HepG2 (cell line): ENCODE results near the gene RASD1. TPM values are rescaled to one million over a fixed set of nuclear protein-coding genes. Genes with fewer than 3 reads are reported as not detected.

Experiments
- BRD4 ChIP-seq: sonication (generic); formaldehyde crosslinking; IDR thresholded peaks from 2 replicates; pipeline ENCODE4 v1.4.0; 2020; ENCODE audit warnings: missing genetic modification reagents
- CEBPG ChIP-seq: IDR thresholded peaks from 2 replicates; pipeline ENCODE4 v1.6.1; 2016
- E2F2 ChIP-seq: sonication (generic); formaldehyde crosslinking; IDR thresholded peaks from 2 replicates; pipeline ENCODE4 v1.4.0; 2020; ENCODE audit warnings: missing genetic modification reagents, borderline replicate concordance
- EZH2 ChIP-seq: conservative IDR thresholded peaks from 2 replicates; pipeline ENCODE4 v1.6.1; 2012; ENCODE audit warnings: mild to moderate bottlenecking, low read depth, low read length, moderate library complexity
- FOXA1 ChIP-seq, 2 experiments: fragments of 450-650 bp in 1 of 2; sonication (generic) in 1 of 2; formaldehyde crosslinking in 1 of 2; IDR thresholded peaks; 2 replicates each; pipeline versions ENCODE4 v1.4.0 to v1.6.1; 2016 to 2020; ENCODE audit warnings: missing genetic modification reagents in 1 of 2
- FOXK2 ChIP-seq: fragments of 450-650 bp; IDR thresholded peaks from 2 replicates; pipeline ENCODE4 v1.6.1; 2016
- HHEX ChIP-seq: IDR thresholded peaks from 2 replicates; pipeline ENCODE4 v1.6.1; 2016; ENCODE audit warnings: control low read depth
- HOXA3 ChIP-seq: sonication (generic); formaldehyde crosslinking; IDR thresholded peaks from 2 replicates; pipeline ENCODE4 v1.5.0; 2020; ENCODE audit warnings: missing genetic modification reagents
- KLF13 ChIP-seq: sonication (generic); formaldehyde crosslinking; IDR thresholded peaks from 2 replicates; pipeline ENCODE4 v1.4.0; 2020; ENCODE audit warnings: mild to moderate bottlenecking, missing genetic modification reagents
- KLF16 ChIP-seq, 2 experiments: sonication (generic) in 1 of 2; formaldehyde crosslinking in 1 of 2; IDR thresholded peaks; 2 replicates each; pipeline versions ENCODE4 v1.6.1 to v1.8.0; 2016 to 2023; ENCODE audit warnings: missing genetic modification reagents in 2 of 2, missing compliant biosample characterization in 1 of 2
- MLXIP ChIP-seq: sonication (generic); formaldehyde crosslinking; IDR thresholded peaks from 2 replicates; pipeline ENCODE4 v1.9.0; 2021; ENCODE audit warnings: missing genetic modification reagents, borderline replicate concordance
- MTA1 ChIP-seq: sonication (generic); formaldehyde crosslinking; IDR thresholded peaks from 2 replicates; pipeline ENCODE4 v1.4.0; 2020; ENCODE audit warnings: missing genetic modification reagents, mild to moderate bottlenecking, borderline replicate concordance
- NCOA5 ChIP-seq: sonication (generic); formaldehyde crosslinking; IDR thresholded peaks from 2 replicates; pipeline ENCODE4 v1.4.0; 2020; ENCODE audit warnings: missing genetic modification reagents
- ONECUT2 ChIP-seq: sonication (generic); formaldehyde crosslinking; IDR thresholded peaks from 2 replicates; pipeline ENCODE4 v1.4.0; 2020; ENCODE audit warnings: missing genetic modification reagents
- PHF5A ChIP-seq: IDR thresholded peaks from one replicate; pipeline ENCODE4 v1.6.1; 2018; ENCODE audit warnings: low read depth, missing genetic modification reagents; ENCODE audit not compliant: unreplicated experiment
- SATB2 ChIP-seq: sonication (generic); formaldehyde crosslinking; IDR thresholded peaks from 2 replicates; pipeline ENCODE4 v1.5.0; 2020; ENCODE audit warnings: missing genetic modification reagents
- TBL1XR1 ChIP-seq: fragments of 150-350 bp; IDR thresholded peaks from 2 replicates; pipeline ENCODE4 v1.6.1; 2014; ENCODE audit warnings: borderline replicate concordance, low read length; ENCODE audit not compliant: partially characterized antibody
- ZNF12 ChIP-seq: sonication (generic); formaldehyde crosslinking; IDR thresholded peaks from 2 replicates; pipeline ENCODE4 v1.5.0; 2020; ENCODE audit warnings: missing genetic modification reagents
- ZNF256 ChIP-seq: sonication (generic); formaldehyde crosslinking; conservative IDR thresholded peaks from 2 replicates; pipeline ENCODE4 v1.4.0; 2020; ENCODE audit warnings: missing genetic modification reagents
- ZNF367 ChIP-seq: sonication (generic); formaldehyde crosslinking; IDR thresholded peaks from 2 replicates; pipeline ENCODE4 v1.4.0; 2020; ENCODE audit warnings: missing genetic modification reagents, borderline replicate concordance
- ZNF589 ChIP-seq: sonication (generic); formaldehyde crosslinking; conservative IDR thresholded peaks from 2 replicates; pipeline ENCODE4 v1.8.0; 2022; ENCODE audit warnings: mild to moderate bottlenecking, moderate library complexity, missing genetic modification reagents
- ZNF775 ChIP-seq: sonication (generic); formaldehyde crosslinking; IDR thresholded peaks from 2 replicates; pipeline ENCODE4 v1.4.0; 2020; ENCODE audit warnings: missing genetic modification reagents, mild to moderate bottlenecking, moderate library complexity, borderline replicate concordance
- ZNF784 ChIP-seq: sonication (generic); formaldehyde crosslinking; IDR thresholded peaks from 2 replicates; pipeline ENCODE4 v1.5.1; 2020; ENCODE audit warnings: missing genetic modification reagents, mild to moderate bottlenecking, borderline replicate concordance
- ZNF83 ChIP-seq: sonication (generic); formaldehyde crosslinking; IDR thresholded peaks from 2 replicates; pipeline ENCODE4 v1.4.0; 2020; ENCODE audit warnings: missing genetic modification reagents, mild to moderate bottlenecking, borderline replicate concordance
- polyA plus RNA-seq, 8 experiments: library from polyadenylated mRNA; depleted of rRNA in 3 of 8; stranded (reverse) in 7 of 8; unstranded in 1 of 8; fragments of >200 nt; fragmentation: Illumina TruSeq in 4 of 8; extraction: Trizol in 4 of 8; gene quantifications; 2 replicates each; pipeline versions ENCODE4 v1.2.1 to v1.2.3, GENCODE V29; 2011 to 2016; ENCODE audit warnings: low read depth in 4 of 8, missing spikeins in 1 of 8, mixed read lengths in 1 of 8; ENCODE audit not compliant: insufficient read depth in 1 of 8
- total RNA-seq, 5 experiments: library from RNA; depleted of rRNA; stranded (reverse); fragments of >200 nt; fragmentation: Illumina TruSeq; extraction: Trizol; gene quantifications; 2 replicates each; pipeline ENCODE4 v1.2.3, GENCODE V29; 2016; ENCODE audit warnings: low read depth in 1 of 5

RASD1 gene
- total and polyA plus RNA-seq, 2 of the 13 experiments (the other 11 are each of a cell fraction or from before 2014, with no cell fraction given), result 1.6 to 4.2 TPM

- peak; percentile 80; the same call in 1 of the 2 replicates for TF ChIP-seq MLXIP (CRISPR knock-in tag)
- TF ChIP-seq BRD4, result peak; percentile 1; the same call in 1 of the 2 replicates
- TF ChIP-seq ZNF83 (CRISPR knock-in tag), result no peak
- 0 out of 2 replicates have a peak, but pooled peaks have one; percentile 45 for TF ChIP-seq ZNF775 (CRISPR knock-in tag)
- TF ChIP-seq FOXA1 (IDR thresholded peaks at IDR 0.05), result peak; percentile 69; the same call in 1 of the 2 replicates
- TF ChIP-seq FOXA1 (CRISPR knock-in tag; IDR thresholded peaks at IDR 0.05), result peak; percentile 98
- no peak for TF ChIP-seq KLF13 (CRISPR knock-in tag)
- peak; percentile 56; the same call in 1 of the 2 replicates for TF ChIP-seq FOXK2
- peak; percentile 65 for TF ChIP-seq ONECUT2 (CRISPR knock-in tag)
- TF ChIP-seq PHF5A (CRISPR knock-in tag), result peak; percentile 59
- peak; percentile 94 for TF ChIP-seq HOXA3 (CRISPR knock-in tag)
- TF ChIP-seq NCOA5, result no peak
- peak; percentile 98 for TF ChIP-seq TBL1XR1
- peak in 1 of 2 experiments; percentile 77; a peak in 1 of 4 replicates for TF ChIP-seq KLF16 (CRISPR knock-in tag; IDR thresholded peaks at IDR 0.05)
- peak; percentile 60; the same call in 1 of the 2 replicates for TF ChIP-seq MTA1 (CRISPR knock-in tag)
- peak; percentile 81; the same call in 1 of the 2 replicates for TF ChIP-seq ZNF256 (CRISPR knock-in tag)
- peak; percentile 88; the same call in 1 of the 2 replicates for TF ChIP-seq SATB2 (CRISPR knock-in tag)
- TF ChIP-seq ZNF589 (CRISPR knock-in tag), result no peak
- TF ChIP-seq EZH2, result no peak
- peak; percentile 94 for TF ChIP-seq CEBPG (CRISPR knock-in tag)
- 0 out of 2 replicates have a peak, but pooled peaks have one; percentile 75 for TF ChIP-seq E2F2 (CRISPR knock-in tag)
- peak; percentile 78 for TF ChIP-seq ZNF784 (CRISPR knock-in tag)
- TF ChIP-seq HHEX (CRISPR knock-in tag), result peak; percentile 88
- peak; percentile 53; the same call in 1 of the 2 replicates for TF ChIP-seq ZNF12
- no peak for TF ChIP-seq ZNF367 (CRISPR knock-in tag)
These were observed 50.1 kb downstream of the RASD1 start (continued) for GRCh38 chr17:17445925-17446665.
